Choroid plexus epithelial cell (primary cell): Measurements from ENCODE around the gene CHST5.
"Not testable (repeated sequence)": the region's sequence is repeated elsewhere in the genome, so short reads cannot be mapped to it uniquely, and the experiment has no call there.

Source experiments
- DNase-seq: peaks from one replicate; pipeline ENCODE4 v3.0.0-alpha.2; 2010; ENCODE audit warnings: low read depth
- H3K4me3 ChIP-seq: 2 replicates; pipeline ENCODE4 v1.5.1; 2011; ENCODE audit warnings: low read depth, mild to moderate bottlenecking, control low read depth, low read length, moderate library complexity
- TF ChIP-seq, protein P1 (sequence below): conservative IDR thresholded peaks from 2 replicates; pipeline ENCODE4 v1.5.1; 2011; ENCODE audit warnings: low read depth, mild to moderate bottlenecking, control low read depth, inconsistent platforms, low read length, moderate library complexity

CHST5 gene

GRCh38 chr16:75552951-75553350 is 17.0 kb upstream of the CHST5 start:
- TF ChIP-seq, protein P1, sequence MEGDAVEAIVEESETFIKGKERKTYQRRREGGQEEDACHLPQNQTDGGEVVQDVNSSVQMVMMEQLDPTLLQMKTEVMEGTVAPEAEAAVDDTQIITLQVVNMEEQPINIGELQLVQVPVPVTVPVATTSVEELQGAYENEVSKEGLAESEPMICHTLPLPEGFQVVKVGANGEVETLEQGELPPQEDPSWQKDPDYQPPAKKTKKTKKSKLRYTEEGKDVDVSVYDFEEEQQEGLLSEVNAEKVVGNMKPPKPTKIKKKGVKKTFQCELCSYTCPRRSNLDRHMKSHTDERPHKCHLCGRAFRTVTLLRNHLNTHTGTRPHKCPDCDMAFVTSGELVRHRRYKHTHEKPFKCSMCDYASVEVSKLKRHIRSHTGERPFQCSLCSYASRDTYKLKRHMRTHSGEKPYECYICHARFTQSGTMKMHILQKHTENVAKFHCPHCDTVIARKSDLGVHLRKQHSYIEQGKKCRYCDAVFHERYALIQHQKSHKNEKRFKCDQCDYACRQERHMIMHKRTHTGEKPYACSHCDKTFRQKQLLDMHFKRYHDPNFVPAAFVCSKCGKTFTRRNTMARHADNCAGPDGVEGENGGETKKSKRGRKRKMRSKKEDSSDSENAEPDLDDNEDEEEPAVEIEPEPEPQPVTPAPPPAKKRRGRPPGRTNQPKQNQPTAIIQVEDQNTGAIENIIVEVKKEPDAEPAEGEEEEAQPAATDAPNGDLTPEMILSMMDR: no peak
- DNase-seq: no peak
- H3K4me3 ChIP-seq: no peak overlapping the region

- no peak overlapping the region for H3K4me3 ChIP-seq
- peak; percentile 91 for DNase-seq
- TF ChIP-seq, protein P1: peak; percentile 92
Measured at GRCh38 chr16:75550211-75550662, 14.3 kb upstream of the CHST5 start.

DNA sequence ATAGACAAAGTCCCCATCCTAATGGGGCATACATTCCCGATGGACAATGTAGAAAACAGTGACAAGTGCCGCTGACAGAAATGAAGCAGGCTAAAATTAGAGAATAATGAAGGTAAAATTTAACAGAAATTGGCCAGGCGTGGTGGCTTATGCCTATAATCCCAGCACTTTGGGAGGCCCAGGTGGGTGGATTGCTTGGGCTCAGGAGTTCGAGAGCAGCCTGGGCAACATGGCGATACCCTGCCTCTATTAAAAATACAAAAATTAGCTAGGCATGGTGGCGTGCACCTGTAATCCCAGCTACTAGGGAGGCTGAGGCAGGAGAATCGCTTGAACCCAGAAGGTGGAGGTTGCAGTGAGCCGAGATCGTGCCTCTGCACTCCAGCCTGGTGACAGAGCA is 12.5 kb upstream of the CHST5 start:
- not testable (repeated sequence) for DNase-seq, H3K4me3 ChIP-seq

- no peak overlapping the region for H3K4me3 ChIP-seq
- DNase-seq: no peak
- TF ChIP-seq, protein P1: no peak
Measured at GRCh38 chr16:75546293-75546692, 10.4 kb upstream of the CHST5 start.

GRCh38 chr16:75545879-75546278 is 10.0 kb upstream of the CHST5 start:
- DNase-seq, H3K4me3 ChIP-seq: not testable (repeated sequence)

GRCh38 chr16:75542462-75542861 is 6.6 kb upstream of the CHST5 start:
- not testable (repeated sequence) for DNase-seq, H3K4me3 ChIP-seq

- TF ChIP-seq, protein P1: no peak
- DNase-seq: no peak
- H3K4me3 ChIP-seq: no peak overlapping the region
Measured at GRCh38 chr16:75541236-75541635, 5.3 kb upstream of the CHST5 start.

DNA sequence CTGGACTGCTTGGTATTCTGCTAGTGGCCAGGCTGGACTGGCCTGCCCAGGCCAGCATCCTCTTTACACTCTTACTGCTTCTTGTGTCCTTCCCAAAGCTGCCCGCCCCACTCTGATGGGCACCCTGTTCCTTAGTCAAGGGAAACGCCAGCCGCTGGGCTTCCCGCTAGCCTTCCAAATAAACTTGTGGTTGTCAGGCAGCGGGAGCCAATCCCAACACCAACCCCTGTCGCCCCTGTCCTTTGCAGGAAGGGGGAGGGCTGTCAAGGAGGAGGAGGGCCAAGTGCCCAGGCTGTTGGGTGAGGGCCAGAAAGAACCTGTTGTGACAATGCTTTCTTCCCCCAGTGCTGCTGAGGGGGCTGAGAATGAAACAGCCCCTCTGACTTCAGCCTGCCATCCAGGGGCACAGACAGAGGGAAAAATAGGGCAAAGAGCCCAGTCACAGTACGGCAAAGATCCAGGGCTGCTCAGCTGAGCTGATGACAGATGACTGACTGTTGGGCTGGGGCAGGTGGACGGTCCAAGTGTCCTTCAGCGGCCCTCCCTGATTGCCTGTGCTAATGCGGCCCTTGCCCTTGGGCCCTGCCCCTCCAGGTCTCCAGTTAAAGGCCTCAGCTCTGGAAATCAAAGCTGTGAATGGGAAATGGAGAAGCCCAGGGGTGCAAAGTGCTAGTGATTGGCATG is 3.1 kb upstream of the CHST5 start:
- not testable (repeated sequence) for H3K4me3 ChIP-seq, DNase-seq

DNA sequence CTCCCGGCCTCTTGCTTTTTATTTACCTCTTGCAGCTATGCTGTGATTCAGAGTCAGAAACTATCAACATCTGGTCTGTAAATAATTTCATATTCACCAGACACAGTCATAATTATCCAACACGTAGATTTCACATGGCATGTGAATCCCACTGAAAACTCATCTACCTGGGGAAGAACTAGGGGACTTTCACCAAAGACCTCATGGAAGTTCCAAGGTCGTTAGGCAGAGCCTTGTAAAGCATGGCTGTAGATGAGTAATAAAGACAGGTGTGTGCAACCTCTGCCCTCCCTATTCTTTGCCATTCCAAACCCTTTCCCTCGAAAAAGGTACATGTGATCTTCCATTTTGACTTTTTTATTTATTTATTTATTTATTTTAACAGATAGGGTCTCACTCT is 1.9 kb upstream of the CHST5 start:
- no peak overlapping the region for H3K4me3 ChIP-seq
- no peak for DNase-seq
- TF ChIP-seq, protein P1: no peak
